HG03025 (cell line): ENCODE measurements around the gene CXCL13.
"Not testable (repeated sequence)": the region's sequence is repeated elsewhere in the genome, so short reads cannot be mapped to it uniquely, and the experiment has no call there.

Experiments
- ATAC-seq: cut with Tn5 transposase; IDR thresholded peaks from one replicate; pipeline ENCODE4 v1.9.1; 2021; ENCODE audit warnings: mild to moderate bottlenecking, moderate library complexity; ENCODE audit not compliant: unreplicated experiment, low FRiP score

Gene CXCL13, protein sequence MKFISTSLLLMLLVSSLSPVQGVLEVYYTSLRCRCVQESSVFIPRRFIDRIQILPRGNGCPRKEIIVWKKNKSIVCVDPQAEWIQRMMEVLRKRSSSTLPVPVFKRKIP

DNA sequence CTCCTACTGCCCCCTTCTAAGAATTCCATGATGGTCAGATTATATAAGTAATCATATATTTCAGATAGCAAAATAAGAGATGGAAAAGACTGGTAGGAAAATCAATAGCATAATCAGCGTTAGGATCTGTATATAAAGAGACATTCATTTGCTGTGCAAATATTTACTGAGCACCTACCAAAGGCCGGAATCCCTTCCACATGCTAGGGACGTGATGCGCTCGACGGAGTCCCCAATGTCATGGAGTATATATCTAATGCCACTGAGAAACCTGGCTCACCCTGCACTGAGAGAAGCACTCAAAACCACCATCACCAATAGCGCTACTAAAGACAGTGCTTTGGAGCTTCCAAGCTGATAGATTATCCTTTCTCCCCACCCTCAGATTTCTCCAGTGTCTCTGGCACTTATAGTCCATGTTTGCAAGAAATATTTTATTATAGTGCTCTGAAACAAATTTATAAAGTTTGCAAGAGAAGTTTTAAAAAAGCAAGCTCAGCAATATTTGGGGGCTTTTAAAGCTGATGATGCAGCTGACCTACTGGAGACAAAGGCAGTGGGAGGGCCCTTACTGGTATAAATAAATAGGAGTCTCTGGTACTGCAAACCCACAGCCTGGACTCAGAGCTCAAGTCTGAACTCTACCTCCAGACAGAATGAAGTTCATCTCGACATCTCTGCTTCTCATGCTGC, at the start of gene CXCL13:
Gene CXCL13, plus strand, starts transcription at position 611 of the 693 bp plus-strand sequence. Its CDS starts 46 bp downstream, at position 657.
- ATAC-seq: no peak

DNA sequence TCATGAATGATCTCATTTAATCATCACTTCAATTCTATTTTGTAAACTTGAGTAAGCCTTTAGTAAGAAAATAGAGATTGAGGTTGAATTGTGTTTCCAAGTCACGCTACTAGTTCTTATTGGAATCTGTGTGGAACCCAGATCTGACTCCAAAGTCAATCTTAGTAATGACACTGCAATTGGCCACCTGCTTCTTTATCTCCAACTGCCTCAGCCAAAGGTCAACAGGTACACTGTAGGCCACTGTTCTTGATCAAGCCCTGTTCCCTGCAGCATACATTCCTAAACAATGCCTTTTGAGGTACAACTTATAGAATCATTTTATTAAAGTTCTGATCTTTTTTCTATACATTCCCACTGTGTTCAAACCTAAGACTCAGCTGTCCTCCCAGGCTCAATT, 45.5 kb upstream of the CXCL13 start:
- no peak for ATAC-seq

DNA sequence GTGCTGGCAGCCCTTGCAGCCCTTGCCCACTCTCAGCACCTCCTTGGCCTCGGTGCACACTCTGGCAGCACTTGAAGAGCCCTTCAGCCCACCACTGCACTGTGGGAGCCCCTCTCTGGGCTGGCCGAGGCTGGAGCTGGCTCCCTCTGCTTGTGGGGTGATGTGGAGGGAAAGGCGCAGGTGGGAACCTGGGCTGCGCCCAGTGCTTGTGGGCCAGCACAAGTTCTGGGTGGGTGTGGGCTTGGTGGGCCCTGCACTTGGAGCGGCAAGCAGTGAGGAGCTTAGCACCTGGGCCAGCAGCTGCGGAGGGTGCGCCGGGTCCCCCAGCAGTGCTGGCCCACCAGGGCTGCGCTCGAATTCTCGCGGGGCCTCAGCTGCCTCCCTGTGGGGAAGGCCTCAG, 43.9 kb upstream of the CXCL13 start:
- not testable (repeated sequence) for ATAC-seq

DNA sequence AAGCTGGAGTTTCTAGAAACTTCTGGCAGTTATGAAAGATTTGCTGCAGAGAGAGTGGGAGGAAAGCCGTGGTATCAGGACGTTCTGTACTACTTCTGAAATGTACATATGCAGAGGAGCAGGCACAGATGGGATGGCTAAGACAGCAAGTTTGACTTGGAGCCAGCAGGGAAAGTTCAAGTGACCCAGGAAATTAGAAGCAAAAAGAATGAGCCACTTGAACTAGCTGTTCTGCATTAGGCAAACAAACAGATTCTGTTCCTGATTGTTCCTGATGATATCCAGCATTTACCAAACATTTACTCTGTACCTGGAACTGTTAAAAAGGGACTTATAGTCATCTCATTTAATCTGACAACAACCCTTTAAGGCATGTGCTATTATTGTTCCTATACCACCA, 41.4 kb upstream of the CXCL13 start:
- no peak for ATAC-seq

DNA sequence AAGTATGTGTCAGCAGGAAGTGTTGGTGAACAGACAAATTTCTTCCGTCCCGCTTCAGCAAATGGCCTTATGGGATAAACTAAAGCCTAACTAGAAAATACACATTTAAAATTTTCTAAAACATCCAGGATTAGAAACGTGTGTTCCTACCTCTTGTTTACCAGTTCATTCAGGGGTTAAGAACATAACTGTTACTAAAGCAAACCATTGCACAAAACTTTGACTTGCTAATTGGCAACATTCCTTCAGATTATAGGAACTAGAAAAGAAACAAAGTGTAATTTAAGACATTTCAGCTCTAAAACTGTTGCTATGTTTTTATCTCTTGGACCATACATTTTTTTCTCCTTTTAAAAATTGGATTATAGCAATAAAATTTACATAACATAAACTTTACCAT, 39.5 kb upstream of the CXCL13 start:
- no peak for ATAC-seq

DNA sequence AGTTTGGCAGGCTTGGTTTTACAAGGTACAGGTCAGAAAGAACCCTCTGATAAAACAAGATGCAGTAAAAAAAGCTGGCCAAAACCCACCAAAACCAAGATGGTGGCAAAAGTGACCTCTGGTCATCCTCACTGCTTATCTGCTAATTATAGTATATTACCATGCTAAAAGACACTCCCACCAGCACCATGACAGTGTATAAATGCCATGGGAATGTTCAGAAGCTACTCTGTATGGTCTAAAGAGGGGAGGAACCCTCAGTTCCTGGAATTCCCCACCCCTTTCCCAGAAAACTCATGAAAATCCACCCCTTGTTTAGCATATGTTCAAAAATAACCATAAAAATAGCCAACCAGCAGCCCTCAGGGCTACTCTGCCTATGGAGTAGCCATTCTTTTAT, 38.1 kb upstream of the CXCL13 start:
- no peak for ATAC-seq

DNA sequence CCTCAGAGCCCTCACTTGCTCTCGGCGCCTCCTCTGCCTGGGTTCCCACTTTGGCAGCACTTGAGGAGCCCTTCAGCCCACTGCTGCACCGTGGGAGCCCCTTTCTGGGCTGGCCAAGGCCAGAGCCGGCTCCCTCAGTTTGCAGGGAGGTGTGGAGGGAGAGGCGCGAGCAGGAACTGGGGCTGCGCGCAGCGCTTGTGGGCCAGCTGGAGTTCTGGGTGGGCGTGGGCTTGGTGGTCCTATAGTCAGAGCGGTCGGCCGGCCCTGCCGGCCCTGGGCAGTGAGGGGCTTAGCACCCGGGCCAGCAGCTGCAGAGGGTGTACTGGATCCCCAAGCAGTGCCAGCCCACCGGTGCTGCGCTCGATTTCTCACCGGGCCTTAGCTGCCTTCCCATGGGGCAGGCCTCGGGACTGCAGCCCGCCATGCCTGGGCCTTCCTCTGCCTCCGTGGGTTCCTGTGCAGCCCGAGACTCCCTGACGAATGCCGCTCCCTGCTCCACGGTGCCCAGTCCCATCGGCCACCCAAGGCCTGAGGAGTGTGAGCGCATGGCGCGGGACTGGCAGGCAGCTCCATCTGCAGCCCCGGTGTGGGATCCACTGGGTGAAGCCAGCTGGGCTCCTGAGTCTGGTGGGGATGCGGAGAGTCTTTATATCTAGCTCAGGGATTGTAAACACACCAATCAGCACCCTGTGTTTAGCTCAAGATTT, 35.0 kb upstream of the CXCL13 start:
- ATAC-seq: not testable (repeated sequence)

DNA sequence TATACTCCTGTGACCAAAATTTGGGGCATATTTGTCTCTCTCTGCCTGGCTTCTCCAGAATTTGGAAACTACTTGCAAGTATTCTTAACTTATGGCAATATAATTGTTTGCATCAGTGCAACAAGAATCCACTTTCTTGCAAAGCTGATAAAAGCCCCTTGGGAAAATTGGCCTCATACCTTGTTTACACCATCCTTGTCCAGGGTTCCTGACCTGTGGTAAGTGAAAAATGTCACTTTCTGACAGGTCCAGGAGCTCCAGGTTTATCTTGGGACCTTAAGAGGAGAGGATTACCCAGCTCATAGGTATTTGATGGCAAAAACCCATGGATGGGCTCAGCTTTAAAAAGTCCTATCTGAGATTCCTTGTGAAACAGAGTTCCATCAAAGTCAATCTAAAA, 29.3 kb upstream of the CXCL13 start:
- ATAC-seq: no peak

DNA sequence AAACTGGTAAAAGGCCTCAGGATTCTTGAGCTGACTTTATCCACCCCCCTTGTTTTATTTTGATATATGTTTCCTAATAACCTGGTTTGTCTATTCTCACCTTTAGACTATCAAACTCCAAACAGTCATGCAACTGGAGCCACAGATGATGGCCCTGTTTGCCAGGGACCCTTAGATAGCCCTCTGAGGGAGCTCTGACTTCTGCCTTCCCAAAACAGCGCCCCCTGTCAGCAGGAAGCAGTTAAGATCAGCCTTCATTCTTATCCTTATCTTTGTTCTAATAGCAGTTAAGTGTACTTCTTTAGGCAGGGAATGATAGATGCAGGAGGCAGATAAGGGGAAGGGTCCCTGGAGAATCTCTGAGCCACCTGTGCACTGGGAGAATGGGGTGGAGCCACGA, 27.5 kb upstream of the CXCL13 start:
- no peak for ATAC-seq

DNA sequence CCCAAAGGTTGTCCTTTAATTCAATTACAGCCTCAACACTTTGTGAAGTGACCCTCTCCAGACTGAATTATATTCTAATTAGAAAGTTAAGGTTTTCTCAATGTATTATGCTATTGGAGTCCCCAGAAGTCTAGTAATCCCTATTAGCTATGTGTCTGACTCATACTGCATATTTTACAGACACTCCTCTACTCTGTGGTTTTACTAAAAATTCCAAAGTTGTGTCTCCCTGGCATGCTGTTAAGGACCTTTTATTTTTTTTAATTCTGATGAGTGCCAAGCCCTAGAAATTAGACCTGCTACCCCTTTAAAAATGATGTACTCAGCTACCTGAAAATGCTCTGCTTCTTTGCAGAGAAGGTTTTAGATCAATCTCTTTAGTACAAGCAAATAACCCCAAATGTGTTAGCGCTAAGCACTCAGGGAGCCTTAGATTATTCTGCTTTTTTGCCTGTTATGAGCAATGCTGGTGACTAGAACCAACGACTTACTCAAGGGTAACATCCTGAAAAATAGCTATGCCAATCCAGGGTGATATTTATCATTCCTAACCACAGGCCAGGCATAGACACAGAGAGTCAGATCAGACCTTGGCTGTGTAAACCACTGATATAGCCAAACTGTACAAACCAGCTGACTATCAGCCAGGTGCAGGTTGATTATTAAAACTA, 26.1 kb upstream of the CXCL13 start:
- ATAC-seq: no peak

DNA sequence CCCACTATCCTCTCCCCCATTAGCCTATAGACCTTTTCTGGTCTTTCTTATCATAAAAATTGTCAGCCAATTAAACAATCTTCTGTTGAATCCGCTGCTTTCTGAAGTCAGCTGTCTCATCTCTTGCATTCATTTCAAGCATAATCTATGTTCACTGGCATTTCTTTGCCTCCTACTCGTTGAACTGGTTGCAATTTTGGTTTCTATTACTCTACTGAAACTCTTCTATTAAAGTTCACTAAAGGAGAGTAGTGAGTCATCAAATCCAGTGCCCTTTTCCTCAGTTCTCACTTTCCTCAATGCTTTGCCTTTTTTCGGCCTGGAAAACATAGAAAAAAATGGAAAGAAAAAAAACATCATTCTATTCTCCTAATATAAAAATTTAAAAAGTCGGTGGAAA, 23.9 kb upstream of the CXCL13 start:
- ATAC-seq: no peak

DNA sequence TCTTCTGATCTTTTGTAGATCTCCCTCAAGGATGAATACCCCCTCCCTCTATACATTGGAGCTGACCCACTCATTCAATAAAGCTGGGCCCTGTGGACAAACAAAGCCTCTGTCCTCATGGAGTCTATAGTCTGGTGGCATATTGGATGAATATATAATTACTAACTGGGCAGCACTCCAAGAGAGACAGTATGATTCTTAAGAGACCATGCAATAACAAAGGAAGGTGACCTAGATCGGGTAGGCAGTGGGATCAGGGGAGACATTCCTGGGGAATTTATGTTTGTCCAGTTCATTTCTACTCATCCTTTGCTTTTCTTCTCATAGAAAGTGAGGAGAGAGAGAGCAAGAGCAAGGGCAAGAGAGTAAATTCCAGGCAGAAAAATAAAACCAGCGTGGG, 23.5 kb upstream of the CXCL13 start:
- ATAC-seq: no peak

DNA sequence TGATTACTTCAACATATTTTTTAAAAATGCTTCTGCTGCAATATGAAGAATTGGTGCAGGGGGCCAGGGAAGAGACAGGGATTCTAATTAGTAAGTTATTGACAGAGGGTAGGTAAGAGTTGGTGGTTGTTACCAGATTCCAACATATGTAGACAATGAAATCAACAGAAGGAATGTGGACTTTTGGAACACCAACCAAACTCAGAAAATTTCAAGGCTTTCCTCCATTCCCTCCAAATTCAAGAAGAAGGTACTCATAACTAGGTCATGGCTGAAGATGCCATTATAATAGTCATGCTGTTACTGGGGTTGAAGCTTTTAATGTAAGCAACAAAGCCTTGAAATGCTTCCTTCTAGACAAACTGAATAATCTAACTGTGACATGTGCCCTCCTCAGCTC, 22.9 kb upstream of the CXCL13 start:
- ATAC-seq: no peak

DNA sequence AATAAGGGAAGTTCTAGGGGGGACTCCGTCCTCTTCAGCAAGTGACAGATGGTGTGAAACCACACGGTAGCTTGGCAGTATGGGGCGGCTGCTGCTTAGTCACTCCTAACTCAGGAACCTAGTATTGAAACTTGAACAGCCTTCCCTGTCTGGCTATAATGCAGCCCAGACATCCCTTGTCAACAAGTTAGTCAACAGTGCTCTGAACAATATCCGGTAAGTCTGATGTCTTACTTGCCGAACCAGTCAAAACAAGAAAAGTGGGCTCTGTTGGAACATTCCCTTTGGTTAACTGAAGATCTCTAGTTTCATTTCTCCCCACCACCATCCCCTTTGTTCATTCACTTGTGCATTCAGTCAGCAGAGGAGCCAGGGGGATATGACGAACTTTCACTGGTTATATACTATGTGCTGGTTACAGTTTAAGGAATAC, 18.7 kb upstream of the CXCL13 start:
- peak; percentile 97 for ATAC-seq

DNA sequence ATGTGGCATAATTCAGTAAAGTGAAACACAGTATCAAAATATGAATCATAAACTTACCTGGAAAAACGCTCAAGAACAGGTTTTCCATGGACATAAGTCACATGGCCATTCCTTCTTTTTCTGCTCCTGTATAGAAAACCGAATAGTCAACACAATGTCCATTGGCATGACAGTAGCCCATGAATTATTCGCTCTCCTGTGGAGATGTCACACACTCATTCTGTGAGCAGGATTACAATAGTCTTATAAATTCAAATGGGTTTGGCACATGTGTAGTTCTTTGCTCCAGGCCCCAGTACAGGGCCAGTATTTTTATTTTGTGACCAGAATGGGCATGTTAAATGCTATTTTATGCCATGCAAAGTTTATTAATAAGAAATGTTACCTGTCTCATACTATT, 15.1 kb upstream of the CXCL13 start:
- no peak for ATAC-seq

DNA sequence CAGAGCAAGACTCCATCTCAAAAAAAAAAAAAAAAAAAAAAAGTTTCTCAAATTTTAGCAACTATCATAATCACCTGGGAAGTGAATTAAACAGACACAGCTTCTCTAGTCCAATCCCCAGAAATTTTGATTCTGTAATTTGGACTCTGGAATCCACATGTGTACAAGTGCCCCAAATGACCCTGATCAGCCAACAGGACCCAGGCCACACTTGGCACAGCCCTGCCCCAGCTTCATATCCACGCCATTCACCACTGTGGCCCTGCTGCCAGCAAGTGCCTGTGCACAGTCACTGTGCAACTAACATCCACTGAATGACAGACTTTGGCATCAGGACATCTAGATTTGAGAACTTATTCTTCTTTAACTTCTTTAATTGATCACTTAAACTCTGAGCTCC, 14.1 kb upstream of the CXCL13 start:
- no peak for ATAC-seq

DNA sequence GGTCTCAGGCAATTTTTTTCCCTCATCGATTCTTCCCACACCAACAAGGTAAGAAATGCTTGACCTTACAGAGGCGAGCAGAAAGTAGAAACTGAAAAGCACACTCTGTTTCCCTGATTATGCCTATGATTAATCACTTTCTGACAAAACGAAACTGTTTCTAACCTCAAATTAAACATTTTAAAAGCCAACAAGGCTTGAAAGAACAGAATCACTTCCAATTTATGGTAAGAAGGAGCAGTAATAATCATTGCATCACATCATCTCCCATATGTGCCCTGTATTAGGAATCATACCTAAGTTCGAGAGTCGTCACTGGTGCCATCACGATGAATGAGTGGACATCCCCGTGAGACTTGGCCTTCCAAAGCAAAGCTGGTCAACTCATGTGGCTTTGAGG, 12.5 kb upstream of the CXCL13 start:
- ATAC-seq: no peak

DNA sequence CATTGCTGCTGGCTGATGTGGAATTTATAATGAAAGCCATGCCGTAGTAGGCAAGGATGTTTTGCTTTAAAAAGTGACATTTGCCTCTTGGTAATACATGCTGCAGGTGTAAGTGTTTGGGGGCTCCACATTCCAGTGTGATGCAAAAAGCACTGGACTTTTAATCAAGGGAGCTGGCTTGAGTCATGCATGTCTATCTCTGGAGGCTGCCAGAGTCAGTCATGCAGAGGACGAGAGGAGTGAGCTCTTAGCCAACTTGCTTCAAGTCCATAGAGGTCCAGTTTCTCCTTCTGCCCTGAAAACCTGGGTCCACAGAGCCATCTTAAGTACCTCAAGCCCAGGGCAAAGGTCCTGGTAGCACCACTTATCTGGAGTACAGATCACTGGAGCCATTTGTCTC, 11.6 kb upstream of the CXCL13 start:
- no peak for ATAC-seq

DNA sequence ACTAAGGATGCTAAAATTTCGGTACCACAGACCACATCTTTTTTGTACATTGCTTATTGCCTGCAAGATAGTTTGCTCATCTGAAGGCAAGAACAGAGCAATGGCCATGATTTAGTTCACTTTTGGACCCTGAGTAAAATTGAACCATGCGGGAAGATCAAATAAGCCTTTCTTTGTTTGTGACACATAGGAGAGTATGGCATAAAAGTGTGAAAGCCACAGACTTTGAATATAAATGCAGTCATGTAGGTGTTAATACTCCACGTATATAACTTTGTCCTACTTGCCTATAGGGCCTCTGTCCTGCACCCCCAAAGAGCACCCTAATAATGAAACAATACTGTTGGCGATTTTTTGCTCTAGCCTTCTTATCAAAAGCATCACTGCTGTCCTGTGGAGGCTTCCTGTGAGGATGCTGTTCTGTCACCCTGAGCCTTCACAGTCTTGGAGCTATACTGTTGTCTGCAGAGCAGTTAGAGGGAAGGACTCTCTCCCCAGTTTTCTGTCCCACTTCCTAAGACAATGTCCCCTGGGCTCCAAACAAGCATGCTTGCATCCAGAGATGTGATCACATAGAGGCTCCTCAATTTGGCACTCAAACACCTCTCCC, 10.2 kb upstream of the CXCL13 start:
- ATAC-seq: no peak

DNA sequence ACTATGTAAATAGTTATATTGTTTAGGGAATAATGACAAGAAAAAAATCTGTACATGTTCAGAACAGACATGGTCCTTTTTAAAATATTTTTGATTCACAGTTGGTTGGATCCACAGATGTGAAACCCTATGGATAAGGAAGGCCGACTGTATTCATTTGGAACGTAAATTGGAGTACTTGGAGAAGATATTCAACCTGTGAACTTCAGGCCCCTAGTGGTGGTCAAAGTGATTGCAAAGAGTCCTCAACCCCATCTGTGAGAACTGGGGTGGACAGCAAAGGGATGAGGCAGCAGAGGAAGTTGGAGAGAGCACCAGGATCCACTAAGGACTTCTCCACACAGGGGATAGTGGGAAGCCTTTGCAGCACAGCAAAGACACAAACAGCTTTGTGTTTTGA, 6.2 kb upstream of the CXCL13 start:
- no peak for ATAC-seq
